Liver (tissue), 9 donors: ENCODE results near the gene LOXHD1. TPM values are rescaled to one million over a fixed set of nuclear protein-coding genes. Genes with fewer than 3 reads are reported as not detected.

Source experiments
- DNase-seq: peaks from one replicate; pipeline ENCODE4 v3.0.0-alpha.2; 2017; ENCODE audit warnings: low spot score
- H3K27ac ChIP-seq, 2 donors: one replicate each; pipeline ENCODE4 v1.7.0; 2013; ENCODE audit warnings: inconsistent platforms in 2 of 2, low read length in 2 of 2, control low read depth in 1 of 2, low read depth in 1 of 2, mild to moderate bottlenecking in 1 of 2
- H3K27me3 ChIP-seq, 4 donors: one replicate each; pipeline versions ENCODE4 v1.6.1 to v1.7.0; 2013; ENCODE audit warnings: low read length in 3 of 4, inconsistent platforms in 1 of 4, mild to moderate bottlenecking in 1 of 4, moderate library complexity in 1 of 4; ENCODE audit not compliant: control insufficient read depth in 4 of 4, insufficient read depth in 4 of 4
- H3K36me3 ChIP-seq, 4 donors: one replicate each; pipeline versions ENCODE4 v1.6.1 to v1.7.0; 2013; ENCODE audit warnings: low read length in 3 of 4, mild to moderate bottlenecking in 3 of 4, low read depth in 1 of 4, moderate library complexity in 1 of 4; ENCODE audit not compliant: control insufficient read depth in 4 of 4, insufficient read depth in 3 of 4
- H3K4me1 ChIP-seq, 4 donors: one replicate each; pipeline versions ENCODE4 v1.6.1 to v1.7.0; 2013; ENCODE audit warnings: low read length in 3 of 4, mild to moderate bottlenecking in 3 of 4, moderate library complexity in 1 of 4; ENCODE audit not compliant: control insufficient read depth in 4 of 4, insufficient read depth in 4 of 4
- H3K4me3 ChIP-seq, 3 donors: one replicate each; pipeline versions ENCODE4 v1.6.1 to v1.7.0; 2013; ENCODE audit warnings: low read length in 3 of 3, control low read depth in 1 of 3, low read depth in 1 of 3, mild to moderate bottlenecking in 1 of 3
- H3K9ac ChIP-seq, 2 donors: one replicate each; pipeline ENCODE4 v1.7.0; 2013; ENCODE audit warnings: low read length in 2 of 2, mild to moderate bottlenecking in 2 of 2, moderate library complexity in 2 of 2, control low read depth in 1 of 2, low read depth in 1 of 2
- H3K9me3 ChIP-seq, 4 donors: one replicate each; pipeline versions ENCODE4 v1.6.1 to v1.7.0; 2013; ENCODE audit warnings: low read length in 3 of 4; ENCODE audit not compliant: control insufficient read depth in 4 of 4
- EGR1 ChIP-seq, 2 donors: IDR thresholded peaks; 2 replicates each; pipeline ENCODE4 v1.6.1; 2016 to 2018; ENCODE audit warnings: antibody characterized with exemption in 2 of 2, low read depth in 2 of 2
- FOXA1 ChIP-seq: IDR thresholded peaks from 2 replicates; pipeline ENCODE4 v1.6.1; 2016; ENCODE audit warnings: antibody characterized with exemption
- FOXA2 ChIP-seq: IDR thresholded peaks from 2 replicates; pipeline ENCODE4 v1.6.1; 2016; ENCODE audit warnings: antibody characterized with exemption
- GABPA ChIP-seq, 2 donors: IDR thresholded peaks in 1 of 2; conservative IDR thresholded peaks in 1 of 2; 2 replicates each; pipeline ENCODE4 v1.6.1; 2016; ENCODE audit warnings: antibody characterized with exemption in 2 of 2, mild to moderate bottlenecking in 1 of 2, moderate library complexity in 1 of 2
- HNF4A ChIP-seq, 2 donors: conservative IDR thresholded peaks; 2 replicates each; pipeline ENCODE4 v1.6.1; 2016; ENCODE audit warnings: antibody characterized with exemption in 2 of 2, mild to moderate bottlenecking in 2 of 2
- HNF4G ChIP-seq: IDR thresholded peaks from 2 replicates; pipeline ENCODE4 v1.6.1; 2016; ENCODE audit warnings: antibody characterized with exemption
- JUND ChIP-seq, 2 donors: IDR thresholded peaks; 2 replicates each; pipeline ENCODE4 v1.6.1; 2016; ENCODE audit warnings: antibody characterized with exemption in 2 of 2
- NR2F2 ChIP-seq: IDR thresholded peaks from 2 replicates; pipeline ENCODE4 v1.6.1; 2016; ENCODE audit warnings: antibody characterized with exemption
- RAD21 ChIP-seq, 2 donors: IDR thresholded peaks; 2 replicates each; pipeline ENCODE4 v1.6.1; 2016; ENCODE audit warnings: antibody characterized with exemption in 2 of 2, mild to moderate bottlenecking in 2 of 2
- REST ChIP-seq: IDR thresholded peaks from 2 replicates; pipeline ENCODE4 v1.6.1; 2016; ENCODE audit warnings: antibody characterized with exemption, mild to moderate bottlenecking
- RXRA ChIP-seq, 2 donors: IDR thresholded peaks; 2 replicates each; pipeline ENCODE4 v1.6.1; 2017 to 2018; ENCODE audit warnings: antibody characterized with exemption in 2 of 2, mild to moderate bottlenecking in 1 of 2
- SP1 ChIP-seq: IDR thresholded peaks from 2 replicates; pipeline ENCODE4 v1.6.1; 2018; ENCODE audit warnings: antibody characterized with exemption, mild to moderate bottlenecking
- ZBTB33 ChIP-seq: IDR thresholded peaks from 2 replicates; pipeline ENCODE4 v1.6.1; 2016; ENCODE audit warnings: antibody characterized with exemption
- WGBS: extraction: QIAGEN DNeasy Blood & Tissue Kit; methylation state at CpG from one replicate; pipeline ENCODE4 v1.1.7; 2013; 5-methylcytosine and 5-hydroxymethylcytosine counted together
- polyA plus RNA-seq, 2 donors: library from polyadenylated mRNA; stranded (reverse) in 1 of 2; unstranded in 1 of 2; fragments of 200-250 nt in 1 of 2; fragments of >200 nt in 1 of 2; fragmentation: Nextera tagmentation in 1 of 2; extraction: Ambion mirVana in 1 of 2; gene quantifications; one replicate each; pipeline versions ENCODE4 v1.2.1 to v1.2.3, GENCODE V29; 2013 to 2015
- total RNA-seq, 2 donors: library from RNA; depleted of rRNA; stranded (reverse); fragments of >200 nt; gene quantifications; one replicate each; pipeline ENCODE4 v1.2.3, GENCODE V29; 2014
- donor health status: healthy.
- donor health status: healthy.
- donor health status: healthy.
- donor health status: healthy.
- donor health status: healthy.

Gene LOXHD1
- total RNA-seq (under 1 TPM; 0.09 to 0.25 TPM), polyA plus RNA-seq (not detected)

- no peak within 1 kb of the TSS for H3K9ac ChIP-seq
- DNase-seq: no peak
- no peaks in the 10 kb centered on the region for H3K4me1 ChIP-seq
- H3K27me3 ChIP-seq: no peaks in the 10 kb centered on the region
- H3K27ac ChIP-seq: no peak within 1 kb of the TSS
- 74% methylated on average over 25 of the region's 25 CpGs for WGBS
- TF ChIP-seq RXRA (IDR thresholded peaks at IDR 0.05) (no peak), FOXA1 (no peak), HNF4G (no peak), RAD21 (IDR thresholded peaks at IDR 0.05) (no peak), HNF4A (conservative IDR thresholded peaks at IDR 0.05) (no peak), ZBTB33 (no peak), FOXA2 (no peak), SP1 (no peak), GABPA (IDR thresholded peaks at IDR 0.05 in 1 of 2, conservative IDR thresholded peaks at IDR 0.05 in 1 of 2) (no peak)
- H3K36me3 ChIP-seq: no peaks in the 10 kb centered on the region
- H3K9me3 ChIP-seq: no peaks in the 10 kb centered on the region
- no peak within 1 kb of the TSS for H3K4me3 ChIP-seq
Measured at GRCh38 chr18:46657115-46657955, at the start of gene LOXHD1. TSS of gene LOXHD1 (minus strand) at chr18:46657220. CDS start at chr18:46657033, 187 bp downstream.

GRCh38 chr18:46705521-46705920 is 48.5 kb upstream of the LOXHD1 start:
- H3K9ac ChIP-seq: no peak overlapping the region
- no peak overlapping the region for H3K27ac ChIP-seq
- no peak overlapping the region for H3K4me3 ChIP-seq
- no peaks in the 10 kb centered on the region for H3K4me1 ChIP-seq
- H3K9me3 ChIP-seq: no peaks in the 10 kb centered on the region
- no peaks in the 10 kb centered on the region for H3K27me3 ChIP-seq
- TF ChIP-seq RXRA (IDR thresholded peaks at IDR 0.05): no peak
- TF ChIP-seq GABPA (IDR thresholded peaks at IDR 0.05 in 1 of 2, conservative IDR thresholded peaks at IDR 0.05 in 1 of 2): no peak
- TF ChIP-seq JUND (IDR thresholded peaks at IDR 0.05): no peak
- TF ChIP-seq EGR1 (IDR thresholded peaks at IDR 0.05; ENCODE audit: low read depth in 2 of 2): no peak
- no peak for TF ChIP-seq RAD21 (IDR thresholded peaks at IDR 0.05)
- TF ChIP-seq NR2F2: no peak
- no peak for TF ChIP-seq HNF4G
- TF ChIP-seq REST: no peak
- TF ChIP-seq ZBTB33: no peak
- TF ChIP-seq FOXA1: no peak
- 59% methylated on average over 5 of the region's 5 CpGs for WGBS
- no peaks in the 10 kb centered on the region for H3K36me3 ChIP-seq
- DNase-seq: no peak
